Peyer's patch (tissue), 4 donors: Measurements from ENCODE around the gene LARP4B. TPM values are rescaled to one million over a fixed set of nuclear protein-coding genes. Genes with fewer than 3 reads are reported as not detected.
A peak's percentile ranks its signal among the peaks of the same experiment; 100 is the strongest.

Experiments used
- DNase-seq, 3 donors: peaks; one replicate each; pipeline ENCODE4 v3.0.0-alpha.2; 2017 to 2019
- H3K27ac ChIP-seq, 4 donors: fragments of 200-600 bp; sonication (generic); one replicate each; pipeline ENCODE4 v1.5.1; 2016 to 2019
- H3K27me3 ChIP-seq, 2 donors: fragments of 200-600 bp; sonication (generic); one replicate each; pipeline ENCODE4 v1.5.1; 2019
- H3K36me3 ChIP-seq, 3 donors: fragments of 200-600 bp; sonication (generic); one replicate each; pipeline ENCODE4 v1.5.1; 2016 to 2019
- H3K4me1 ChIP-seq, 4 donors: fragments of 200-600 bp; sonication (generic); one replicate each; pipeline ENCODE4 v1.5.1; 2016 to 2019
- H3K4me3 ChIP-seq, 4 donors: fragments of 200-600 bp; sonication (generic); 1 replicate in 3 of 4; 2 replicates in 1 of 4; pipeline ENCODE4 v1.5.1; 2016 to 2019; ENCODE audit warnings: mild to moderate bottlenecking in 1 of 4
- H3K9me3 ChIP-seq, 4 donors: fragments of 200-600 bp; sonication (generic); one replicate each; pipeline ENCODE4 v1.5.1; 2016 to 2019; ENCODE audit warnings: mild to moderate bottlenecking in 1 of 4
- CTCF ChIP-seq, 6 experiments: fragments of 450-650 bp in 4 of 6; fragments of 200-600 bp in 2 of 6; sonication (generic) in 1 of 6; IDR thresholded peaks; one replicate each; pipeline ENCODE4 v1.5.1; 2017 to 2019; ENCODE audit warnings: antibody characterized with exemption in 6 of 6, mild to moderate bottlenecking in 3 of 6, moderate library complexity in 1 of 6
- POLR2A ChIP-seq, 2 donors: fragments of 450-650 bp; IDR thresholded peaks; one replicate each; pipeline ENCODE4 v1.5.1; 2017; ENCODE audit warnings: antibody characterized with exemption in 2 of 2, mild to moderate bottlenecking in 2 of 2, moderate library complexity in 2 of 2
- total RNA-seq, 4 donors: library from RNA; depleted of rRNA; stranded (reverse); fragments of >200 nt; gene quantifications; one replicate each; pipeline ENCODE4 v1.1.0, GENCODE V29; 2016

Gene LARP4B
- total RNA-seq, 4 donors from 2014 or later, result 77.2 to 106 (median 93.3) TPM

- Histone ChIP-seq H3K27ac (no peak overlapping the region), H3K9me3 (no peaks in the 10 kb centered on the region), H3K4me3 (no peak overlapping the region), H3K36me3 (peaks cover 0 to 75% (median 0%) of the 10 kb centered on the region in 3 donors), H3K4me1 (no peaks in the 10 kb centered on the region), H3K27me3 (no peaks in the 10 kb centered on the region)
- no peak for DNase-seq
- peak in 3 of 6 experiments; percentile 10 to 29 (median 27) for TF ChIP-seq CTCF (IDR thresholded peaks at IDR 0.05)
- TF ChIP-seq POLR2A (IDR thresholded peaks at IDR 0.05), result no peak
Measured at GRCh38 chr10:810351-810846, 121.1 kb downstream of the LARP4B start.

- H3K36me3 ChIP-seq, result peaks cover 0 to 69% (median 0%) of the 10 kb centered on the region in 3 donors
- DNase-seq, result no peak
Measured at GRCh38 chr10:809671-810350, 121.7 kb downstream of the LARP4B start.

GRCh38 chr10:807958-808353 is 123.5 kb downstream of the LARP4B start:
- H3K36me3 ChIP-seq, result peaks cover 0 to 51% (median 0%) of the 10 kb centered on the region in 3 donors
- no peak overlapping the region for H3K4me3 ChIP-seq
- DNase-seq, result no peak
- H3K27ac ChIP-seq, result no peak overlapping the region
- H3K4me1 ChIP-seq, result no peaks in the 10 kb centered on the region
- TF ChIP-seq CTCF (IDR thresholded peaks at IDR 0.05), result no peak
- no peak for TF ChIP-seq POLR2A (IDR thresholded peaks at IDR 0.05)
- no peaks in the 10 kb centered on the region for H3K9me3 ChIP-seq
- H3K27me3 ChIP-seq, result no peaks in the 10 kb centered on the region

More at GRCh38 chr10:809671-810350, 121.7 kb downstream of the LARP4B start:
- Histone ChIP-seq H3K27ac (no peak overlapping the region), H3K4me1 (no peaks in the 10 kb centered on the region), H3K27me3 (no peaks in the 10 kb centered on the region), H3K4me3 (no peak overlapping the region), H3K9me3 (no peaks in the 10 kb centered on the region)
- TF ChIP-seq CTCF (IDR thresholded peaks at IDR 0.05) (no peak), POLR2A (IDR thresholded peaks at IDR 0.05) (no peak)

GRCh38 chr10:807163-807957 is 124.1 kb downstream of the LARP4B start:
- no peak for DNase-seq
- no peaks in the 10 kb centered on the region for H3K9me3 ChIP-seq
- H3K36me3 ChIP-seq, result peaks cover 0 to 45% (median 0%) of the 10 kb centered on the region in 3 donors
- no peaks in the 10 kb centered on the region for H3K4me1 ChIP-seq
- no peak for TF ChIP-seq POLR2A (IDR thresholded peaks at IDR 0.05)
- TF ChIP-seq CTCF (IDR thresholded peaks at IDR 0.05), result no peak
- H3K4me3 ChIP-seq, result no peak overlapping the region
- H3K27ac ChIP-seq, result no peak overlapping the region
- no peaks in the 10 kb centered on the region for H3K27me3 ChIP-seq

GRCh38 chr10:806451-807162 is 124.9 kb downstream of the LARP4B start:
- no peaks in the 10 kb centered on the region for H3K4me1 ChIP-seq
- no peak overlapping the region for H3K27ac ChIP-seq
- H3K27me3 ChIP-seq, result no peaks in the 10 kb centered on the region
- H3K36me3 ChIP-seq, result peaks cover 0 to 37% (median 0%) of the 10 kb centered on the region in 3 donors
- H3K9me3 ChIP-seq, result no peaks in the 10 kb centered on the region
- H3K4me3 ChIP-seq, result no peak overlapping the region
- TF ChIP-seq CTCF (IDR thresholded peaks at IDR 0.05), result no peak
- no peak for TF ChIP-seq POLR2A (IDR thresholded peaks at IDR 0.05)
- no peak for DNase-seq
